ENCODE data around the gene DIPK1B.

DNA sequence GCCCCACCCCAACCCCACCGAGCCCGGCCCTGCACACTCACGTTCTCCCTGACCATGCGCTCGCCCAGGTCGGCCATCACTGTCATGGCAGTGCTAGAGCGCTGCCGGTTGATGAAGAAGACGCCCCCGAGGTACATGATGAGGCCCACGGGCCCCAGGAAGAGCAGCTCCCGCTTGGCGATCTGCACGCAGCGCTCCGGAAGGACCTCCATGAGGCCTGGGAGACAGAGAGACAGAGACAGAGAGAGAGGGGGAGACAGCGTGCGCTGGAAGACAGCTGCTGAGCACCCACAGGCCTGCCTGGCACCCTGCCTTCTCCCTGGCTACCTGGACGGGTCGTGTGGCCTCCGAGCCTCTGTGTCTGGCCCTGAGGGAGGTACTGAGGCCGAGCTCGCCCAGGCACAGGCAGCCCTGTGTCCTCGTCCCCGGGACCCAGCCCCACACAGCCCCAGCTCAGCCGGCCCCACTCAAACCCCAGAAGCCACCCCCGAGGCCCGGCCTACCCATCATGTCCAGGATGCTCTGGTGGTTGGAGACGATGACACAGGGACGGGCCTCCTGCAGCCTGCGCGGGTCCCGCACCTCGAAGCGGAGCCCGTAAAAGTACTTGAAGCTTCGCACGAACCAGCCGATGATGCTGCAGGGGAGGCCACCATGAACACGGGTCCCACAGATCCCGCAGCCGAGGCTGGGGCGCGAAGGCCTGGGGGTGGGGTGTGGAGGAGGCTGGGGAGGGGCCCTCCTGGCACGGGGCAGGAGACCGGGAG, 35.3 kb upstream of the DIPK1B start:
- TF ChIP-seq, protein P1, sequence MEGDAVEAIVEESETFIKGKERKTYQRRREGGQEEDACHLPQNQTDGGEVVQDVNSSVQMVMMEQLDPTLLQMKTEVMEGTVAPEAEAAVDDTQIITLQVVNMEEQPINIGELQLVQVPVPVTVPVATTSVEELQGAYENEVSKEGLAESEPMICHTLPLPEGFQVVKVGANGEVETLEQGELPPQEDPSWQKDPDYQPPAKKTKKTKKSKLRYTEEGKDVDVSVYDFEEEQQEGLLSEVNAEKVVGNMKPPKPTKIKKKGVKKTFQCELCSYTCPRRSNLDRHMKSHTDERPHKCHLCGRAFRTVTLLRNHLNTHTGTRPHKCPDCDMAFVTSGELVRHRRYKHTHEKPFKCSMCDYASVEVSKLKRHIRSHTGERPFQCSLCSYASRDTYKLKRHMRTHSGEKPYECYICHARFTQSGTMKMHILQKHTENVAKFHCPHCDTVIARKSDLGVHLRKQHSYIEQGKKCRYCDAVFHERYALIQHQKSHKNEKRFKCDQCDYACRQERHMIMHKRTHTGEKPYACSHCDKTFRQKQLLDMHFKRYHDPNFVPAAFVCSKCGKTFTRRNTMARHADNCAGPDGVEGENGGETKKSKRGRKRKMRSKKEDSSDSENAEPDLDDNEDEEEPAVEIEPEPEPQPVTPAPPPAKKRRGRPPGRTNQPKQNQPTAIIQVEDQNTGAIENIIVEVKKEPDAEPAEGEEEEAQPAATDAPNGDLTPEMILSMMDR (IDR thresholded peaks at IDR 0.05), result no peak
- TF ChIP-seq POLR2A (IDR thresholded peaks at IDR 0.05), result no peak
